ENCODE results near the gene KIF26A.

DNA sequence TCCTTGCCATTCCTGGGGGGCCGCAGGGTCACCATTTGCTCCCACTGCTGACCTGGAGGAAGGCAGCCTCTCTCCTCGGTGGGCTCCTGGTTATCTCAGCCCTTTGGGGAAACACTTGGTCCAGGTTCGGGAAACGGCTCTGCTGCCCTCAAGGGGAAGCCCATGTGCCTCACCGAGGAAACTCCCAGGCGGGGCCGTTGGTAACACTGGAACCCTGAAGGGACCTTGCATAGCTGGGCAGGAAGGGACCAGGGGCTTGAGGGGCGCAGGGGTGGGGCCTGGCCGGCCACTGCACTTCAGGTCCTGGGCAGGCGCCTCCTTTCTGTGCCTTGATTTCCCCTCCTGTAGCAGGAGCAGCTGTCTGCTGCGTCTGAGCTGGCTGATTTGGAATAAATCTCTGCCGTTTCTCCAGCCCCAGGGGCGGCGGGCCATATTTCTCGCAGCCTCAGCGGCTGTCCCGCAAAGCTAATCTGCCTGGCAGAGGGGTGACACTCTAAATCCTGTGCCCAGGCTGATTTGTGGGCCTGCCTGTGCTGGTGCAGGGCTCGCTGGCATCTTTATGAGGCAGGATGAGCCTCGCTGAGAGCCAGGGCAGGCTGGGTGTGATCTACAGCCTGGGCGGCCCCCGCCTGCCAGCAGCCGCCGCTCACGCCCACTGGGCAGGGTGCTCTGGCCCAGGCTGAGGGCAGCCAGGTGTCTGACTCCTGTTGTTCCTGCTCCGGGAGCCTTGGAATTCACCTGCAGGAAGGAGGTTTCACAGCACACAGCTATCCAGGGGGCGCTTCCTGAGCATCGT, 49.7 kb downstream of the KIF26A start:
- TF ChIP-seq, protein P1, sequence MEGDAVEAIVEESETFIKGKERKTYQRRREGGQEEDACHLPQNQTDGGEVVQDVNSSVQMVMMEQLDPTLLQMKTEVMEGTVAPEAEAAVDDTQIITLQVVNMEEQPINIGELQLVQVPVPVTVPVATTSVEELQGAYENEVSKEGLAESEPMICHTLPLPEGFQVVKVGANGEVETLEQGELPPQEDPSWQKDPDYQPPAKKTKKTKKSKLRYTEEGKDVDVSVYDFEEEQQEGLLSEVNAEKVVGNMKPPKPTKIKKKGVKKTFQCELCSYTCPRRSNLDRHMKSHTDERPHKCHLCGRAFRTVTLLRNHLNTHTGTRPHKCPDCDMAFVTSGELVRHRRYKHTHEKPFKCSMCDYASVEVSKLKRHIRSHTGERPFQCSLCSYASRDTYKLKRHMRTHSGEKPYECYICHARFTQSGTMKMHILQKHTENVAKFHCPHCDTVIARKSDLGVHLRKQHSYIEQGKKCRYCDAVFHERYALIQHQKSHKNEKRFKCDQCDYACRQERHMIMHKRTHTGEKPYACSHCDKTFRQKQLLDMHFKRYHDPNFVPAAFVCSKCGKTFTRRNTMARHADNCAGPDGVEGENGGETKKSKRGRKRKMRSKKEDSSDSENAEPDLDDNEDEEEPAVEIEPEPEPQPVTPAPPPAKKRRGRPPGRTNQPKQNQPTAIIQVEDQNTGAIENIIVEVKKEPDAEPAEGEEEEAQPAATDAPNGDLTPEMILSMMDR (IDR thresholded peaks at IDR 0.05; ENCODE audit: low read length): no peak
- TF ChIP-seq EZH2 (IDR thresholded peaks at IDR 0.05; ENCODE audit: borderline replicate concordance, low read length): no peak

All from OCI-LY1 (cell line).